MV-4-11 (cell line): ENCODE measurements around the gene ZNF804A.
"Not testable (repeated sequence)": the region's sequence is repeated elsewhere in the genome, so short reads cannot be mapped to it uniquely, and the experiment has no call there.

Source experiments
- DNase-seq: peaks from one replicate; lab custom pipeline; 2025; lab: John Stamatoyannopoulos, UW

The ZNF804A gene

DNA sequence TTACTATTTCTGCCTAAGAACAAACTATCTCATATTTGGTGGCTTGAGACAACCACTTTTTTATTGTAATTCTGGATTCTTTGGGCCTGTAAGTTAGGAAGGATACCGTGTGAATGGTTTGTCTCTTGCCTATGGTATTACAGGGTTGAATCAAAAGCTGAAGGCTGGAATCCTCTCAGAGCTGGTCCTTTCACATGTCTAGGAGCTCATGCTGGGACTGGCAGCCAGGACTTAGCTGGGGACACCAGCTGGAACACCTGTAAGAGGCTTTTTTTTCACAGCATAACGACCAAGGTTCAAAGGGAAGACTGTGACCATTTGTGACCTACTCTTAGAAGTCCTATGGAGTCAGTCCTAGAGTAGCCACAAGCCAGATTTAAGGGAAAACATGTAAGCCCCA is 226.3 kb downstream of the ZNF804A start:
- no peak for DNase-seq

- no peak for DNase-seq
Measured at GRCh38 chr2:184830531-184830930, 232.2 kb downstream of the ZNF804A start.

DNA sequence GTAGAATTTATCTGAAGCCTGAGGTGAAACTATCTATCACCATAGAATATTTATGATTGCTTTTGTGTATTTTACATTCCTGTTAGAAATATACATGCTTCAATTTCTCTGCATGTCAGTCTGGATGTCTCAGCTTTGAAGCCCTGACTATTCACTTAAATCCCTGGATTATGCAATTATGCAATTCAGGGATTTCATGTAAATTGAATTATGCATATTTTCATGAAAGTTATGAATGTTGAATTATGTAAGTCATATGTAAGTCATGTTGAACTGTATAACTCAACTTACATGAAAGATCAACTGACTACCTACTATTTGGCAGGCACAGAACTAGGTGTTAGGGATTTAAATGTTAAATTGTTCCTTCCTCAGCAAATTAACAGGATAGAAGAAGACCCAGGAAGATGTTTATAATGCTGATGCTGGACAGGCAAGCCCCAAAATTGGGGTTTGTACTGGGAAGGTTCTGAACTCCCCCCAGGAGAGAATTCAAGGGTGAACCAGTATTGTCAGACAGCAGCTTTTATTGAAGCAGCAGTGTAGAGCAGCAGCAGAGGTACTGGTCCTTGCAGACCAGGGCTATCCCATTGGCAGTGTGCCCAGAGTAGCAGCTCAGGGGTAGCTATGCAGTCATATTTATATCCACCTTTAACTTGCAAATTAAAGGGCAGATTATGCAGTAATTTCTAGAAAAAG is 236.5 kb downstream of the ZNF804A start:
- DNase-seq: no peak

GRCh38 chr2:184835398-184835715 is 237.0 kb downstream of the ZNF804A start:
- DNase-seq: no peak

GRCh38 chr2:184847331-184847730 is 249.0 kb downstream of the ZNF804A start:
- no peak for DNase-seq

- DNase-seq: no peak
Measured at GRCh38 chr2:184849516-184849915, 251.2 kb downstream of the ZNF804A start.

GRCh38 chr2:184851576-184851975 is 253.2 kb downstream of the ZNF804A start:
- DNase-seq: no peak

- DNase-seq: no peak
Measured at GRCh38 chr2:184859187-184859586, 260.9 kb downstream of the ZNF804A start.

- DNase-seq: no peak
Measured at GRCh38 chr2:184860744-184861143, 262.4 kb downstream of the ZNF804A start.

DNA sequence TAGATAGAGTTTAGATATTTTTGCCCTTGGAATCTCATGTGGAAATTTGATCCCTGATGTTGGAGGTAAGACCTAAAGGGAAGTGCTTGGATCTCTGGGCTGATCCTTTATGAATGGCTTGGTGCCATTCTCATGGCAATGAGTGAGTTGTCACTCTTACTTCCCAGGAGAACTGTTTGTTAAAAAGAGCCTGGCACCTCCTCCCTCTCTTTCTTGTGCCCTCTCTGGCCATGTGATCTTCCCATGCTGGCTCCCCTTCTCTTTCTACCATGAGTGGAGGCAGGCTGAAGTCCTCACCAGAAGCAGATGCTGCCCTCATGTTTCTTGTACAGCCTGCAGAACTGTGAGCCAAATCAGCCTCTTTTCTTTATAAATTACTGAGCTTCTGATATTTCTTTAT is 276.9 kb downstream of the ZNF804A start:
- no peak for DNase-seq

DNA sequence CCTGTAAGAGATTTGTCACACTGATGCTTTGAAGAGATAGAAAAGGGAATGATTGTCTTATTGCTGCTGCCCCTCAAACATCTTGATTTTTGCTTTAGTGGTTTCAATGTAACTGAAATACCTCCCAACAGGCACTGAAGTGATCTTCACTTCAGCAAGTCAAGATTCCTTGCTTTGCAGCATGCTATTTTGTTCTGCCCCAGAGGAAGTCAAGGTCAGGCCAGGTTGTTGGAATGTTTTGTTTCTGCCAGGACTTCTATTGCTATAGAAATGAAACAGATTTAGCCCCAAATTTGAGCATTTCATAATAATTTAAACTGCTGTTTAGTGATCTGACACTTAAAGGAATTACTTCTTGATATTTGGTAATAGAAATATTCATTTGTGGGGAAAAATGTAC is 277.6 kb downstream of the ZNF804A start:
- no peak for DNase-seq

DNA sequence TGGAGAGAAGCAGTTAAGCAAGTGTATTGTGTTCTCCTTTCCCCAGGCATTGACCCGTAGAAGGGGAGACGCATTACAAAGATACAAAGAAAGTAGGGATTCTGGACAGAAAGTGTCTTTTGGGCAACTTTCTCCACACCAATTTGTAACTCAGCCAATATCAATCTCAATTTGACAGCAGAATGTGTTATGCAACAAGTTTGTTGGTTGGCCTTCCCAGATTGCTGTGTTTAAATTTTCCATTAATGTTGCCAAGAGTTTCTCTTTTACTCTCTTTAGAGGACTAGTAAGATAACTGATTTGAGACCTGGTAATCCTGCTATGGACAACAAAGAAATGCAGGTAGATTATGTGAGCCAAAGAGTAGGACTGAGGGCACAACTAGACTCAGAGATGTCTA is 279.6 kb downstream of the ZNF804A start:
- DNase-seq: no peak

GRCh38 chr2:184879671-184880070 is 281.3 kb downstream of the ZNF804A start:
- no peak for DNase-seq

DNA sequence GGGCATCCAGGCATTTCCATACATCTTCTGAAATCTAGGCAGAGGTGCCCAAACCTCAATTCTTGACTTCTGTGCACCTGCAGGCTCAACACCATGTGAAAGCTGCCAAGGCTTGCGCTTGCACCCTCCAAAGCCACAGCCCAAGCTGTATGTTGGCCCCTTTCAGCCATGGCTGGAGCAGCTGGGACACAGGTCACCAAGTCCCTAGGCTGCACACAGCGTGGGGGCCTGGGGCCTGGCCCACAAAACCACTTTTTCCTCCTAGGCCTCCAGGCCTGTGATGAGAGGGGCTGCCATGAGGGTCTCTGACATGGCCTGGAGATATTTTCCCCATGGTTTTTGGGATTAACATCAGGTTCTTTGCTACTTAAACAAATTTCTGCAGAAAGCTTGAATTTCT is 288.3 kb downstream of the ZNF804A start:
- DNase-seq: not testable (repeated sequence)

- DNase-seq: no peak
Measured at GRCh38 chr2:184890311-184890710, 292.0 kb downstream of the ZNF804A start.

- no peak for DNase-seq
Measured at GRCh38 chr2:184904991-184905390, 306.7 kb downstream of the ZNF804A start.

GRCh38 chr2:184906160-184906559 is 307.8 kb downstream of the ZNF804A start:
- no peak for DNase-seq

DNA sequence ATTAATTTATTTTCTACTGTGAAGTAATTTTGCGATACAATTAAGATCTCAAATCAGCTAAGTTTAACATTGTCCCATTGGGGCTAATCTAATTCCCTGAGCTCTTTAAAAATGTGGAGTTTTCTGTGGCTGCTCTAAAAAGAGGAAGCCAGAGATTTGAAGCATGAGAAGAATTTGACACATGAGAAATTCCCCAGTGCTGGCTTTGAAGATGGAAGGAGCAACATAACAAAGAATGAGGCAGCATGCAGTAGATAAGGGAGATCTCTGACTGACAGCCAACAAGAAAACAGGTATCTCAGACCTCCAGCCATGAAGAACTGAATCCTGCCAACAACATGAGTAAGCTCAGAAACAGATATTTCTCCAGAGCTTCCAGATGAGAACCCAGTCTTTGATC is 308.4 kb downstream of the ZNF804A start:
- no peak for DNase-seq

DNA sequence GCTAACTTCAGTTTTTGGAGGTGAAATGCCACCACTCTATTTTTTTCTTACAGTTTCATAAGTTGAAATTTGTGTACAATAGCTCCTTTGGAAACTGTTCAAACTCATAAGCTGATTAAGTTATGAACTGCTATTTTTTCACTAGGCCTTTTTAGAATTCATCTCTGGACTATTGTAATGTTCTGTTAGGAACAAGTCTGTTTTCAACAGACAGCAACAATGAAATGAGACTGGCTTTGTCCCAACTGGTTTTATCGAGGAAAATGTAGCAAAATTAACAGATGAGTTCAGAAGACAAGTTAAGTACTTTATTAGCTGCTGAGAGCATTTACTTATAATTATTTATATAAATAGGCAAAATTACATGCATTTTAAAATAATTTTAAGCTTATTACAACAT is 310.6 kb downstream of the ZNF804A start:
- no peak for DNase-seq

- DNase-seq: no peak
Measured at GRCh38 chr2:184920451-184920965, 322.2 kb downstream of the ZNF804A start.

- DNase-seq: no peak
Measured at GRCh38 chr2:184921676-184922075, 323.3 kb downstream of the ZNF804A start.

GRCh38 chr2:184923751-184924150 is 325.4 kb downstream of the ZNF804A start:
- no peak for DNase-seq

GRCh38 chr2:184927040-184927439 is 328.7 kb downstream of the ZNF804A start:
- no peak for DNase-seq

DNA sequence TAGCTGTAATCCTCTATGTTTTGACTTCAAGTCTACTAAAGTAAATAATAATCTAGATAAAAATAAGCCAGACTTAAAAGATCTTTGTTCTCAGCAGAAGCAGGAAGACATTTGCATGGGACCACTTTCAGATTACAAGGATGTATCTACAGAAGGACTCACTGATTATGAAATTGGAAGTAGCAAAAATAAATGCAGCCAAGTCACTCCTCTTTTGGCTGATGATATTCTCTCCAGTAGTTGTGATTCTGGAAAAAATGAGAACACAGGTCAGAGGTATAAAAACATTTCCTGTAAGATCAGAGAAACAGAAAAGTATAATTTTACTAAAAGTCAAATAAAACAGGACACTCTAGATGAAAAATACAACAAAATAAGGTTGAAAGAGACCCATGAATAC is 338.4 kb downstream of the ZNF804A start:
- no peak for DNase-seq
